Activated naive CD8-positive, alpha-beta T cell treated with anti-CD3 and anti-CD28 coated beads, Interleukin-2, amount 50 U/mL, for 16 hours (primary cell): ENCODE data around the gene OCLN.
"Not testable (repeated sequence)": the region's sequence is repeated elsewhere in the genome, so short reads cannot be mapped to it uniquely, and the experiment has no call there.

Source experiments
- DNase-seq: peaks from one replicate; pipeline ENCODE4 v3.0.0-alpha.2; 2020; ENCODE audit warnings: low read depth, low spot score

The OCLN gene

GRCh38 chr5:69491027-69491426 lies 1.6 kb upstream of the OCLN start:
- no peak for DNase-seq

GRCh38 chr5:69491838-69492390 lies 676 bp upstream of the OCLN start:
- DNase-seq: no peak

GRCh38 chr5:69492923-69493395 lies 369 bp downstream of the OCLN start:
- no peak for DNase-seq

GRCh38 chr5:69493396-69494133 lies 975 bp downstream of the OCLN start:
- DNase-seq: no peak

GRCh38 chr5:69494452-69494851 lies 1.9 kb downstream of the OCLN start:
- no peak for DNase-seq

GRCh38 chr5:69497006-69497520 lies 4.5 kb downstream of the OCLN start:
- no peak for DNase-seq

GRCh38 chr5:69498384-69498783 lies 5.8 kb downstream of the OCLN start:
- DNase-seq: no peak

- DNase-seq: no peak
These were observed 9.8 kb downstream of the OCLN start for GRCh38 chr5:69502367-69502766.

- no peak for DNase-seq
These were observed 10.3 kb downstream of the OCLN start for GRCh38 chr5:69502767-69503488.

- DNase-seq: no peak
These were observed 11.4 kb downstream of the OCLN start for GRCh38 chr5:69504036-69504435.

GRCh38 chr5:69505306-69505705 lies 12.7 kb downstream of the OCLN start:
- no peak for DNase-seq

GRCh38 chr5:69509212-69509611 lies 16.6 kb downstream of the OCLN start:
- no peak for DNase-seq

- no peak for DNase-seq
These were observed 18.1 kb downstream of the OCLN start for GRCh38 chr5:69510694-69511093.

- no peak for DNase-seq
These were observed 20.2 kb downstream of the OCLN start for GRCh38 chr5:69512740-69513260.

- not testable (repeated sequence) for DNase-seq
These were observed 23.0 kb downstream of the OCLN start for GRCh38 chr5:69515570-69515969.

- no peak for DNase-seq
These were observed 24.2 kb downstream of the OCLN start for GRCh38 chr5:69516769-69517168.

- DNase-seq: no peak
These were observed 25.2 kb downstream of the OCLN start for GRCh38 chr5:69517763-69518212.

- no peak for DNase-seq
These were observed 26.7 kb downstream of the OCLN start for GRCh38 chr5:69519285-69519684.

GRCh38 chr5:69522035-69522434 lies 29.4 kb downstream of the OCLN start:
- no peak for DNase-seq

- DNase-seq: no peak
These were observed 32.9 kb downstream of the OCLN start for GRCh38 chr5:69525490-69525889.

GRCh38 chr5:69526660-69527059 lies 34.1 kb downstream of the OCLN start:
- no peak for DNase-seq

GRCh38 chr5:69527128-69527770 lies 34.7 kb downstream of the OCLN start:
- no peak for DNase-seq
